Keratinocyte (primary cell): ENCODE results near the gene C5. TPM values are rescaled to one million over a fixed set of nuclear protein-coding genes. Genes with fewer than 3 reads are reported as not detected.

Experiments used
- DNase-seq: peaks from one replicate; pipeline ENCODE4 v3.0.0-alpha.2; 2011; ENCODE audit warnings: low read depth, missing footprints, low spot score
- FAIRE-seq: peaks from 2 replicates; lab custom pipeline; 2011; peaks lifted over from hg19 to GRCh38; lab: Jason Lieb, UNC
- H2AFZ ChIP-seq: 2 replicates; pipeline ENCODE4 v1.6.0; 2012; ENCODE audit warnings: low read length, control low read depth, inconsistent platforms; ENCODE audit not compliant: control insufficient read depth
- H3K27ac ChIP-seq: 2 replicates; pipeline ENCODE4 v1.5.1; 2011; ENCODE audit warnings: low read length; ENCODE audit not compliant: control insufficient read depth, insufficient read depth
- H3K27me3 ChIP-seq: 3 replicates; pipeline ENCODE4 v1.6.0; 2011; ENCODE audit warnings: low read length; ENCODE audit not compliant: control insufficient read depth, insufficient read depth; ENCODE audit errors: extremely low read depth
- H3K36me3 ChIP-seq, 2 experiments: 2 replicates in 1 of 2; 3 replicates in 1 of 2; pipeline ENCODE4 v1.5.1; 2011; ENCODE audit warnings: low read length in 2 of 2, mild to moderate bottlenecking in 1 of 2; ENCODE audit not compliant: control insufficient read depth in 2 of 2, insufficient read depth in 2 of 2; ENCODE audit errors: extremely low read depth in 1 of 2
- H3K4me1 ChIP-seq: 3 replicates; pipeline ENCODE4 v1.5.1; 2011; ENCODE audit warnings: low read length; ENCODE audit not compliant: control insufficient read depth, insufficient read depth; ENCODE audit errors: extremely low read depth
- H3K4me2 ChIP-seq: 3 replicates; pipeline ENCODE4 v1.6.0; 2011; ENCODE audit warnings: low read depth, low read length; ENCODE audit not compliant: control insufficient read depth, insufficient read depth; ENCODE audit errors: extremely low read depth
- H3K4me3 ChIP-seq, 3 experiments: fragments of 200-600 bp in 1 of 3; sonication (generic) in 1 of 3; 2 replicates in 2 of 3; 3 replicates in 1 of 3; pipeline ENCODE4 v1.5.1; 2011 to 2016; ENCODE audit warnings: low read length in 3 of 3, mild to moderate bottlenecking in 3 of 3, control low read depth in 2 of 3, inconsistent platforms in 1 of 3, low read depth in 1 of 3, mixed read lengths in 1 of 3, mixed run types in 1 of 3, moderate library complexity in 1 of 3; ENCODE audit not compliant: control insufficient read depth in 2 of 3, insufficient read depth in 2 of 3; ENCODE audit errors: extremely low read depth in 1 of 3
- H3K79me2 ChIP-seq: 2 replicates; pipeline ENCODE4 v1.6.0; 2012; ENCODE audit warnings: low read length; ENCODE audit not compliant: control insufficient read depth, insufficient read depth
- H3K9ac ChIP-seq: 3 replicates; pipeline ENCODE4 v1.6.0; 2011; ENCODE audit warnings: low read length; ENCODE audit not compliant: control insufficient read depth, insufficient read depth; ENCODE audit errors: extremely low read depth
- H3K9me1 ChIP-seq: 3 replicates; pipeline ENCODE4 v1.6.0; 2011; ENCODE audit warnings: low read length; ENCODE audit not compliant: control insufficient read depth, insufficient read depth; ENCODE audit errors: extremely low read depth
- H3K9me3 ChIP-seq: 2 replicates; pipeline ENCODE4 v1.5.1; 2012; ENCODE audit warnings: low read depth, low read length; ENCODE audit not compliant: control insufficient read depth
- H4K20me1 ChIP-seq: 3 replicates; pipeline ENCODE4 v1.6.0; 2011; ENCODE audit warnings: low read length; ENCODE audit not compliant: control insufficient read depth, insufficient read depth; ENCODE audit errors: extremely low read depth
- EZH2 ChIP-seq: IDR thresholded peaks from one replicate; pipeline ENCODE4 v1.6.1; 2012; ENCODE audit warnings: inconsistent platforms, mild to moderate bottlenecking, low read length, moderate library complexity
- dilution Hi-C: fragments of 300-500 bp; cut with MboI; formaldehyde crosslinking; loops from one replicate; pipeline ENCODE4 v1.7.0; 2020; ENCODE audit warnings: low sequenced_read_pairs; ENCODE audit not compliant: extremely low pct_ligation_motif_present
- polyA plus RNA-seq, 5 experiments: library from polyadenylated mRNA; depleted of rRNA in 3 of 5; stranded (reverse) in 3 of 5; stranded (forward) in 1 of 5; unstranded in 1 of 5; fragments of >200 nt; gene quantifications; 1 replicate in 1 of 5; 2 replicates in 3 of 5; 3 replicates in 1 of 5; pipeline versions ENCODE4 v1.2.1 to v1.2.3, GENCODE V29; 2011 to 2012; ENCODE audit warnings: missing spikeins in 2 of 5, low read depth in 1 of 5, low replicate concordance in 1 of 5
- TF ChIP-seq, protein P1 (sequence below), 3 experiments: IDR thresholded peaks in 1 of 3; conservative IDR thresholded peaks in 1 of 3; optimal IDR thresholded peaks in 1 of 3; 2 replicates in 2 of 3; 3 replicates in 1 of 3; pipeline versions ENCODE3 to v1.5.1; 2011; ENCODE audit warnings: low read length in 3 of 3, mild to moderate bottlenecking in 3 of 3, moderate library complexity in 2 of 3, control low read depth in 1 of 3, inconsistent platforms in 1 of 3; ENCODE audit not compliant: insufficient read depth in 2 of 3; ENCODE audit errors: extremely low read depth in 1 of 3

The C5 gene
- polyA plus RNA-seq, 1 donor (not counting 4 experiments of a cell fraction or from before 2014, with no cell fraction given): 0.76 TPM

DNA sequence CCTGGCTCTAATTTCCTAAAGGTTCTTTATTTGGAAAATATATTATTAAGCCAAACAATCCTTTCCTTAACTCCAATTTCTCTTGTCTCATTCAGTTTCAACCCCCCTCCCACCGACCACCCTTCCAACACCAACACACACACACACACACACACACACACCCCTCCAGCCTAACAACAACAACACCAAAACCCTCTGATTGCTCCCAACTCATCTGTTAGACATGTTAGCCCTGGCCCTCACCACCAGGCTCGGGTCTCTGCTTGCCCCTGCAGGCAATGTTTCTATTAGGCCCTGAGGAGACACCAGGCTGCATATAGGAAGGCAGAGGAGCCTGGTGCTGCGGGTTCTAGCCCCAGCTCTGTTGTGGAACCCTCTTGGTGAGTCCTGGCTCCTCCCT, 105.1 kb downstream of the C5 start:
- Histone ChIP-seq H3K4me2 (no peak overlapping the region), H3K4me1 (peaks cover 50% of the 10 kb centered on the region), H3K79me2 (no peaks in the 10 kb centered on the region), H3K9me3 (no peaks in the 10 kb centered on the region), H3K4me3 (no peak overlapping the region), H4K20me1 (no peaks in the 10 kb centered on the region), H3K27ac (no peak overlapping the region), H3K27me3 (no peaks in the 10 kb centered on the region), H3K36me3 (no peaks in the 10 kb centered on the region), H3K9me1 (no peaks in the 10 kb centered on the region), H3K9ac (no peak overlapping the region), H2AFZ (peak overlapping the region; percentile 75)
- TF ChIP-seq EZH2: no peak
- TF ChIP-seq, protein P1, sequence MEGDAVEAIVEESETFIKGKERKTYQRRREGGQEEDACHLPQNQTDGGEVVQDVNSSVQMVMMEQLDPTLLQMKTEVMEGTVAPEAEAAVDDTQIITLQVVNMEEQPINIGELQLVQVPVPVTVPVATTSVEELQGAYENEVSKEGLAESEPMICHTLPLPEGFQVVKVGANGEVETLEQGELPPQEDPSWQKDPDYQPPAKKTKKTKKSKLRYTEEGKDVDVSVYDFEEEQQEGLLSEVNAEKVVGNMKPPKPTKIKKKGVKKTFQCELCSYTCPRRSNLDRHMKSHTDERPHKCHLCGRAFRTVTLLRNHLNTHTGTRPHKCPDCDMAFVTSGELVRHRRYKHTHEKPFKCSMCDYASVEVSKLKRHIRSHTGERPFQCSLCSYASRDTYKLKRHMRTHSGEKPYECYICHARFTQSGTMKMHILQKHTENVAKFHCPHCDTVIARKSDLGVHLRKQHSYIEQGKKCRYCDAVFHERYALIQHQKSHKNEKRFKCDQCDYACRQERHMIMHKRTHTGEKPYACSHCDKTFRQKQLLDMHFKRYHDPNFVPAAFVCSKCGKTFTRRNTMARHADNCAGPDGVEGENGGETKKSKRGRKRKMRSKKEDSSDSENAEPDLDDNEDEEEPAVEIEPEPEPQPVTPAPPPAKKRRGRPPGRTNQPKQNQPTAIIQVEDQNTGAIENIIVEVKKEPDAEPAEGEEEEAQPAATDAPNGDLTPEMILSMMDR (optimal IDR thresholded peaks at IDR 0.05 in 1 of 3, IDR thresholded peaks at IDR 0.05 in 1 of 3, conservative IDR thresholded peaks at IDR 0.05 in 1 of 3; ENCODE audit: extremely low read depth in 1 of 3, insufficient read depth in 2 of 3, low read length in 3 of 3): no peak
- dilution Hi-C loops: no loop called here
- FAIRE-seq (no peak), DNase-seq (no peak)

DNA sequence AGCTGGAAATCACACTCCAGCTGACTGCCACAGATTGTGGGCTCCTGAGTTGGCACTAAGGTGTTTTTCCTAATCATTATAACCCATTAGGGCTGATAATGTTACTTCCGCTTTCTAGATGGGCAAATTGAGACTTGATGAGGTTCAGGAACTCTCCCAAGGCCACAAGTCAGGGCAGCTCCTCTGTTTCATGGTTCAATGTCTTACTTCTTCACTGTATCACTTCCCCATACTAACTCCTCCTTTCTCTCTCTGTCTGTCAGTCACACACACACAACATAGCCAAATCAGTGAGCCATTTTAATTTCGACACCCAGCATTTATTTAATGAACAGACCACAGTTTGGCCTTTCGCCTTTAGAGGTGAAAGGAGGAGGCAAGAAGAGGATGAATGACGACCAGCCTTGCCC, 105.6 kb downstream of the C5 start:
- TF ChIP-seq EZH2: no peak
- TF ChIP-seq, protein P1 (optimal IDR thresholded peaks at IDR 0.05 in 1 of 3, IDR thresholded peaks at IDR 0.05 in 1 of 3, conservative IDR thresholded peaks at IDR 0.05 in 1 of 3; ENCODE audit: extremely low read depth in 1 of 3, insufficient read depth in 2 of 3, low read length in 3 of 3): no peak
- Histone ChIP-seq H3K36me3 (no peaks in the 10 kb centered on the region), H3K79me2 (no peaks in the 10 kb centered on the region), H3K9ac (no peak overlapping the region), H3K4me2 (peak overlapping the region; percentile 23), H3K4me1 (peaks cover 50% of the 10 kb centered on the region), H3K4me3 (no peak overlapping the region), H3K27ac (peak overlapping the region; percentile 0), H3K27me3 (no peaks in the 10 kb centered on the region), H2AFZ (peak overlapping the region; percentile 75), H3K9me3 (no peaks in the 10 kb centered on the region), H4K20me1 (no peaks in the 10 kb centered on the region), H3K9me1 (no peaks in the 10 kb centered on the region)
- DNase-seq (no peak), FAIRE-seq (peak; percentile 94)
- dilution Hi-C loops: no loop called here
